ENCODE results near the gene HNRNPLL. TPM values are rescaled to one million over a fixed set of nuclear protein-coding genes. Genes with fewer than 3 reads are reported as not detected.
A peak's percentile ranks its signal among the peaks of the same experiment; 100 is the strongest.

HNRNPLL gene
- total RNA-seq, 2 donors from 2014 or later, result 63.7 to 80.7 TPM

- no peak overlapping the region for H3K27ac Mint-ChIP-seq
- H3K4me3 Mint-ChIP-seq, result peak overlapping the region; percentile 56 to 71
- H3K27me3 Mint-ChIP-seq (ENCODE audit: low read depth), result peaks cover 35% of the 10 kb centered on the region
- ATAC-seq (replicated peaks in 1 of 2) (peak; percentile 95 to 96), DNase-seq (peak; percentile 85 to 91)
- peaks cover 7% of the 10 kb centered on the region for H3K4me1 Mint-ChIP-seq (ENCODE audit: low read depth)
- no peaks in the 10 kb centered on the region for H3K9me3 Mint-ChIP-seq
- no peaks in the 10 kb centered on the region for H3K36me3 Mint-ChIP-seq (ENCODE audit: insufficient read depth in 2 of 2)
These were observed 66.8 kb downstream of the HNRNPLL start for GRCh38 chr2:38535744-38536506.

DNA sequence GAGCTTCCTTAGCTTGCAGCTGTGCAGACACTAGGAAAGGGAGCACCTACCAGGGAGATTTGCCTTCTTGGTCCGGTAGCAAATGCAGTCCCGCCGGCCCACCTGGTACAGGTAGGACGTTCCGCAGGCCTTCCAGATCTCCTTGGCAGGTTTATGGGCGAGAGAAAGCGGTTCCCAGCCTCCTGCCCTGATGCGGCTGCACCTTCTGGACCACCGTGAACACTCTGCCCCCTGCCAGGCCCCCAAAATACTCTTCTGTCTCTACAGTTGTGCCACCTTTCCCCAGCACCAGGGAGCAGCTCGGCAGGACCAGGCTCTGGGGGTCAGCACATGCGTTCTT is 67.4 kb downstream of the HNRNPLL start:
- Mint-ChIP-seq H3K27me3 (ENCODE audit: low read depth) (peaks cover 39% of the 10 kb centered on the region), H3K9me3 (no peaks in the 10 kb centered on the region), H3K4me3 (peak overlapping the region; percentile 56 to 71), H3K27ac (no peak overlapping the region), H3K4me1 (ENCODE audit: low read depth) (peaks cover 7% of the 10 kb centered on the region), H3K36me3 (ENCODE audit: insufficient read depth in 2 of 2) (no peaks in the 10 kb centered on the region)
- ATAC-seq (replicated peaks in 1 of 2) (no peak), DNase-seq (no peak)

GRCh38 chr2:38534746-38535403 is 67.9 kb downstream of the HNRNPLL start:
- peaks cover 44% of the 10 kb centered on the region for H3K27me3 Mint-ChIP-seq (ENCODE audit: low read depth)
- no peaks in the 10 kb centered on the region for H3K36me3 Mint-ChIP-seq (ENCODE audit: insufficient read depth in 2 of 2)
- H3K4me1 Mint-ChIP-seq (ENCODE audit: low read depth), result peaks cover 7% of the 10 kb centered on the region
- H3K27ac Mint-ChIP-seq, result no peak overlapping the region
- DNase-seq, result no peak
- H3K9me3 Mint-ChIP-seq, result no peaks in the 10 kb centered on the region
- ATAC-seq (replicated peaks in 1 of 2), result no peak
- H3K4me3 Mint-ChIP-seq, result no peak overlapping the region

- peaks cover 50% of the 10 kb centered on the region for H3K27me3 Mint-ChIP-seq (ENCODE audit: low read depth)
- H3K36me3 Mint-ChIP-seq (ENCODE audit: insufficient read depth in 2 of 2), result no peaks in the 10 kb centered on the region
- H3K27ac Mint-ChIP-seq, result no peak overlapping the region
- DNase-seq (no peak), ATAC-seq (replicated peaks in 1 of 2) (no peak)
- no peak overlapping the region for H3K4me3 Mint-ChIP-seq
- peaks cover 7% of the 10 kb centered on the region for H3K4me1 Mint-ChIP-seq (ENCODE audit: low read depth)
- no peaks in the 10 kb centered on the region for H3K9me3 Mint-ChIP-seq
These were observed 68.8 kb downstream of the HNRNPLL start for GRCh38 chr2:38533757-38534545.

GRCh38 chr2:38533180-38533579 is 69.5 kb downstream of the HNRNPLL start:
- peaks cover 7% of the 10 kb centered on the region for H3K4me1 Mint-ChIP-seq (ENCODE audit: low read depth)
- H3K4me3 Mint-ChIP-seq, result no peak overlapping the region
- no peak for ATAC-seq (replicated peaks in 1 of 2)
- peaks cover 51% of the 10 kb centered on the region for H3K27me3 Mint-ChIP-seq (ENCODE audit: low read depth)
- H3K27ac Mint-ChIP-seq, result no peak overlapping the region
- no peak for DNase-seq
- H3K36me3 Mint-ChIP-seq (ENCODE audit: insufficient read depth in 2 of 2), result no peaks in the 10 kb centered on the region
- H3K9me3 Mint-ChIP-seq, result no peaks in the 10 kb centered on the region

- ATAC-seq (replicated peaks in 1 of 2) (no peak), DNase-seq (no peak)
- Mint-ChIP-seq H3K9me3 (no peaks in the 10 kb centered on the region), H3K27ac (no peak overlapping the region), H3K36me3 (ENCODE audit: insufficient read depth in 2 of 2) (no peaks in the 10 kb centered on the region), H3K4me3 (no peak overlapping the region), H3K4me1 (ENCODE audit: low read depth) (peaks cover 12% of the 10 kb centered on the region), H3K27me3 (ENCODE audit: low read depth) (peaks cover 49% of the 10 kb centered on the region)
These were observed 70.4 kb downstream of the HNRNPLL start for GRCh38 chr2:38532366-38532765.

DNA sequence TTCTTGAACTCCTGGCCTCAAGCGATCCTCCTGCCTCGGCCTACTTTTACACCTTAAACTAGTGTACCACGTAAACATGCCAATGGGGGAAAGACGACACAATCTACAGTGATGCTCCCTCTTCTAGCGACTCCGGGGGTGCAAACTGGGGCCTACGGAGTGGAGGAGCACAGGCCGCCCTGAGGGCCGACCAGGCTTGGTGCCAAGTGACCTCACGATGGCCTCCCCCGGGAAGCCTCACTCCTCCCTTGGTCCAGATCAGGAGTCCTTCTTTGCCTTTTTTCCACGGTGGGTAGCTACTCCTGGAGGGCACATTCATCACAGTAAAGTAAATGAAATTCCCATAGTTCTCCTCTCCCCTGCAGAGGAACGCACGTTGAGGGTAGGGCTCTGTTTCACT is 73.5 kb downstream of the HNRNPLL start:
- H3K4me3 Mint-ChIP-seq, result no peak overlapping the region

GRCh38 chr2:38528534-38528933 is 74.2 kb downstream of the HNRNPLL start:
- no peak for DNase-seq
- peaks cover 9% of the 10 kb centered on the region for H3K4me1 Mint-ChIP-seq (ENCODE audit: low read depth)
- peak overlapping the region; percentile 59 to 79 for H3K4me3 Mint-ChIP-seq
- H3K36me3 Mint-ChIP-seq (ENCODE audit: insufficient read depth in 2 of 2), result no peaks in the 10 kb centered on the region
- no peaks in the 10 kb centered on the region for H3K9me3 Mint-ChIP-seq
- H3K27ac Mint-ChIP-seq, result no peak overlapping the region
- peaks cover 55% of the 10 kb centered on the region for H3K27me3 Mint-ChIP-seq (ENCODE audit: low read depth)
- ATAC-seq (replicated peaks in 1 of 2), result no peak

More for the DNA sequence above, 73.5 kb downstream of the HNRNPLL start:
- H3K9me3 Mint-ChIP-seq, result no peaks in the 10 kb centered on the region
- no peak for ATAC-seq (replicated peaks in 1 of 2)
- H3K27ac Mint-ChIP-seq, result no peak overlapping the region
- no peaks in the 10 kb centered on the region for H3K36me3 Mint-ChIP-seq (ENCODE audit: insufficient read depth in 2 of 2)
- DNase-seq, result no peak
- H3K4me1 Mint-ChIP-seq (ENCODE audit: low read depth), result peaks cover 9% of the 10 kb centered on the region
- H3K27me3 Mint-ChIP-seq (ENCODE audit: low read depth), result peaks cover 62% of the 10 kb centered on the region

DNA sequence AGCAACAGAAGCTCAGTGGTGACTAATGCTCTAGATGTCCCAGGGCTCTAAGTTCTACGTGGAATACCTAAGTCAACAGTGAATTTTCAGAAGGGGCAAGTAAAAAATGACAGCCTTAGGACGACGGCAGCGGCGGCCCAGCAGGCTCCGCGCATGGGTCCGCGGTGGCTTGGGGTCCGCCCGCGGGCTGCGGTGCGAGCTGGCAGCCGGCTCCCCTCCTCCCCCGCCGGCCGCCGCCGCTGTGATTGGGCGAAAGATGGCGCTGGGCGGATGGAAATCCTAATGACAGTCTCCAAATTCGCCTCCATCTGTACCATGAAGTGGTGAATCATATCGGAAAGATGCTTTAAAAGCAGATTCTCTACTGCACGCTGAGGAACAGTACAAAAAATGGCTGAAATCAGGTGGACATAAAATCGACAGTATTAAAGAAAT is 74.7 kb downstream of the HNRNPLL start:
- DNase-seq (peak; percentile 65 to 69), ATAC-seq (replicated peaks in 1 of 2) (peak; percentile 85 to 89)
- peaks cover 50% of the 10 kb centered on the region for H3K27me3 Mint-ChIP-seq (ENCODE audit: low read depth)
- peak overlapping the region; percentile 59 to 79 for H3K4me3 Mint-ChIP-seq
- H3K9me3 Mint-ChIP-seq, result no peaks in the 10 kb centered on the region
- H3K36me3 Mint-ChIP-seq (ENCODE audit: insufficient read depth in 2 of 2), result no peaks in the 10 kb centered on the region
- no peak overlapping the region for H3K27ac Mint-ChIP-seq
- peaks cover 9% of the 10 kb centered on the region for H3K4me1 Mint-ChIP-seq (ENCODE audit: low read depth)

DNA sequence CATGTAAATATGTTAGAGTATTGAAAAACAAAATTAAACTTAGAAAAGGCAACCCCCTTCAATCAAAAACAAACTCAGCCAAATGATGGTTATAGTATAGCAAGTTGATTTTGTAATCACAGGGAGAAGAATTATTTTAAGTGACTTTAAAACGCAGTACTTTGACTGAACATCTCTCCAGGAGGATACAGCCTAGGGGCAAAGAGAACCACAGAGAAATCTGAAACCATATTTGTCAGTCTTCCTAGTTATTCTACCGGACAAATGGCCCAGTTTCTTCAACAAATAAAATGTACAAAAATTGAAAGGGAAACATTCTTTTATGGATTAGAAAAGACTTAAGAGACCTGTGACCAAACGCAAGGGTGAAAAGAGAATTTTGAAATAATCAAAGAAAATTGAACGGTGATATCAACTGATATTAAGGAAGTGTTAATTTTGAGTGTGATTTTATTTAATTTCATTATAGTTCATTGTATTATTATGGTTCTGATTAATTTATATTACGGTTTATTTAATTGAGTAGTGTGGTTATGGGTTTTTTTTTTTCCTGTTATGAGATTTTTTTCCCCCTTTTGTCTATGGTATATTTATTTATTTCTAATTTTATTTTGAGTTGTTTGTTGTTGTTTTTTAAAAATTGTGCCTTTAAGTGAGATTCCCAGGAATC is 75.3 kb downstream of the HNRNPLL start:
- no peak for ATAC-seq (replicated peaks in 1 of 2)
- H3K4me1 Mint-ChIP-seq (ENCODE audit: low read depth), result peaks cover 9% of the 10 kb centered on the region

GRCh38 chr2:38526195-38526594 is 76.5 kb downstream of the HNRNPLL start:
- Mint-ChIP-seq H3K36me3 (ENCODE audit: insufficient read depth in 2 of 2) (no peaks in the 10 kb centered on the region), H3K27me3 (ENCODE audit: low read depth) (peaks cover 48% of the 10 kb centered on the region), H3K27ac (no peak overlapping the region), H3K4me3 (no peak overlapping the region), H3K4me1 (ENCODE audit: low read depth) (peaks cover 9% of the 10 kb centered on the region), H3K9me3 (no peaks in the 10 kb centered on the region)
- DNase-seq (no peak), ATAC-seq (replicated peaks in 1 of 2) (no peak)

More for the DNA sequence above, 75.3 kb downstream of the HNRNPLL start:
- DNase-seq, result no peak
- Mint-ChIP-seq H3K4me3 (peak overlapping the region; percentile 59 to 79), H3K9me3 (no peaks in the 10 kb centered on the region), H3K27ac (no peak overlapping the region), H3K27me3 (ENCODE audit: low read depth) (peaks cover 48% of the 10 kb centered on the region), H3K36me3 (ENCODE audit: insufficient read depth in 2 of 2) (no peaks in the 10 kb centered on the region)

DNA sequence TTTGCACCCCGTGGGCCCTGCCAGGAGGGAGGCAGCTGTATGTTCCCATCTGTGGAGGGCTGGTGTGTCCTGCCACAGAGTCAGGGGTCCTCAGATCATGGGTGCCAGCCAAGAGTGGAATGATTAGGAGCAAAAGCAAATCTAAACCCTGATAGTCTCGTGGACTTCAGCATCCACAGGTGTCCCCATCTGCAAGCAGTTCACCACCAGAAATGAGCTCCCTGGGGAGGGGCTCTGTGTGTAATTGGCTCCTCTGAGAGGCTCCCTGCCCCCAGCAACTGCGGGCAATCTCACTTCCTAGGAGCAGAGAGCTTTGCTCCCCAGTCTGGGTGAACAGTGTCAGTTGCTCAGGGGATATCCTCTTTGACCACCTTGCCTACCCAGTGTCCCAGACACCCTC is 78.1 kb downstream of the HNRNPLL start:
- ATAC-seq (replicated peaks in 1 of 2) (no peak), DNase-seq (no peak)
- H3K27me3 Mint-ChIP-seq (ENCODE audit: low read depth), result peaks cover 36% of the 10 kb centered on the region
- H3K4me1 Mint-ChIP-seq (ENCODE audit: low read depth), result peaks cover 9% of the 10 kb centered on the region
- H3K9me3 Mint-ChIP-seq, result no peaks in the 10 kb centered on the region
- H3K36me3 Mint-ChIP-seq (ENCODE audit: insufficient read depth in 2 of 2), result no peaks in the 10 kb centered on the region
- H3K4me3 Mint-ChIP-seq, result no peak overlapping the region
- H3K27ac Mint-ChIP-seq, result no peak overlapping the region

All from activated T-cell treated with anti-CD3 and anti-CD28 coated beads, Interleukin-2, amount 50 U/mL, for 72 hours (primary cell).